Fibroblast of skin of scalp (primary cell): ENCODE measurements around the gene COL8A1.
"Not testable (repeated sequence)": the region's sequence is repeated elsewhere in the genome, so short reads cannot be mapped to it uniquely, and the experiment has no call there.

Source experiments
- DNase-seq: peaks from one replicate; pipeline ENCODE4 v3.0.0-alpha.2; 2013

COL8A1 gene

DNA sequence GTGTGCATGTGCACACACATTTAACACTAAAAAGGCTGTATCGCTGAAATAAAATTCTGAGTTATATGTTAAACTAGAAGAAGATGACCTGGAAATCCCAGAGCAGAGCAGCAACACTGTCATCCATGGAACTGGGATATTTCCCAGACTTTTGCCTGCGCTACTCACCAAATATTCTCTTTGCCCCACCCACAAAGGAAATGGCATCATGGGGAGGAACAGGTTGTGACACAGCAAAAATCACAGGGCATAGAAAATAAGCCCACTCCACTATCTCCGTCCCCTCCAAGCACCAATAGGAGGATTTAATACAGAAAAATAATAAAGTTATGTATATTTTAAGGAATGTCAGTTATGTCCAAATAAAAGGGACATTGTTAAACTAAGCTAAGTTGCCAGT is 71.7 kb downstream of the COL8A1 start:
- no peak for DNase-seq

GRCh38 chr3:99711351-99711750 is 73.0 kb downstream of the COL8A1 start:
- no peak for DNase-seq

DNA sequence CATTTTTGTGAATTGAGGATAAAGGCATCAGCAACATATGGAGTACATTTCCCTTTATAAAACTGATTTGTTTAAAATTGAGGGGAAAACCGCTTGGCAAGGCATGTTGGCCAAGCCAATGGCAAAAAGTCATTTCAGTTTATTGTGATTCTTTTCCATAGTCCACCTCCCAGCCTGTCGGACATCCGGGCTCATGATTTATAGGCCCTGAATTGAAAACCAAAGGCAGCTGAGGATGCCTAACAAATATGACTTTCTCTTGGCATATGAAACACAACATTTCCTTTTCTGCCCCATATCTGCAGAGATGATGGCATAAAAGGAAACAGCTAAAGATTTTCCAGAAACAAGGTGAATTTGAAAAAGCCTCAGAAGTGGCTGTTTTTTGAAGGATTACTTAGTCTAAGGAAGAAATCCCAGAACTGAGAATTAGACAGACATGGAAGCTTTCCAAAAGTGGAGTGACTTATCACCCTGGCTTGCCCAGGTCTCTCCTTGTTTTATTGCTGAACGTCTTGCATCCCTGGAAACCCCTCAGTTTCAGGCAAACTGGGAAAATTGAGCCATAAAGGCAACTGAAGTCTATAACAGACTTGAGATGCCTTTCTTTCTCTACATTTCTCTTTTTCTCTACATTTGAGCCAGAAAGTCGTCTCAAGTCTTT is 74.0 kb downstream of the COL8A1 start:
- DNase-seq = no peak

DNA sequence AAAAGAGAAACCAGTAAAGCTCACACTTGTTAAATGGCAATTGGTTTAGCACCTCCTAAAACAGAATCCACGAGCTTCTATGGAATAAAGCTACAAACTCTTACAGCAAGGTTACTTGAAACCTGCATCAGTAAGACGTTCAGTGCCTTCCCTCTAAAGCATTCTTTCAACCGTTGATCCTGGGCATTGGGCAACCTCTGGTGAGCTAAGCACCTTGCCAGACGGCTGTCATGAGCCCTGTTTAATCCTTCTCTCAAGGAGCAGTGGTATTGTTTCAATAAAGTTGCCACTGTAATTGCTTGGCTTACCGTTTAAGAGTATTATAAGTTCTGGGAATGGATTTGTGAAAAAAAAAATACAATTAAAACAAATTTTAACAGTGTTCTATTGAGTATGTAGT is 75.0 kb downstream of the COL8A1 start:
- no peak for DNase-seq

DNA sequence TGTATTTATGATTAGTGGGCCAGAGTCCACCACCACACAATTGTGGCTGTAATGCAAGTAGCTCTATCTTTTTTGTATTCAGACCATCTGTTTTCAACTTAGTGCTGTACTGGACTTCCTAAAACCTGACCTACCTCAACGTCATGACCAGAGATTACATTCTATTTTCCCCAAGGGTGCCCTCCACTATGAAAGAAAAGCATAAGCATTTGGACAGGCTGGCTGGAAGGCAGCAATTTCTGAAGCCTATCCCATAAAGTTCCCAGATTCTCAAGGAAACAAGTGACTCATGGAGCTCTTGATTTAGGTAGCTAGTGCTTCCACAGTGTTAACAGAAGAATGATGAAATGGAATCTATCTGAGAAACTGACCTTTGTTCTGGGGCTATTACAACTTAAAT is 75.8 kb downstream of the COL8A1 start:
- peak; percentile 80 for DNase-seq

DNA sequence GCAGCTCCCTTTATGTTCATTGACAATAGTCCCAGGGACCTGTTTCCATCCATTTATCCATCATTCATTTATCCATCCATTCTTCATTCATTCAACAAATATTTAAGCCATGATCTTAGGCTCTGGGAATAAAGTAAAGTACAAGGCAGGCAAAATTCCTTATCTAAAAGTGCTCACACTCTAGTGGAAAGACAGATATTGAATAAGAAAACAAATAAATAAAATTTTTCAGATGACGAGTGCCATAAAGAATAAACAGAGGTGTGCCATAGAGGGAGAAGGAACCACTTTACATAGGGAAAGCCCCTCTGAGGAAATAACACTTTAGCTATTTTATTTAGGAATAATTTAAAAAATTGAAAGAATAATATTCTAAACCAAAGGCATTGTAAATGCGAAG is 76.2 kb downstream of the COL8A1 start:
- no peak for DNase-seq

GRCh38 chr3:99716463-99716995 is 78.1 kb downstream of the COL8A1 start:
- no peak for DNase-seq

- peak; percentile 61 for DNase-seq
Observed at GRCh38 chr3:99720985-99721632, 82.7 kb downstream of the COL8A1 start.

- DNase-seq = no peak
Observed at GRCh38 chr3:99721633-99722007, 83.2 kb downstream of the COL8A1 start.

DNA sequence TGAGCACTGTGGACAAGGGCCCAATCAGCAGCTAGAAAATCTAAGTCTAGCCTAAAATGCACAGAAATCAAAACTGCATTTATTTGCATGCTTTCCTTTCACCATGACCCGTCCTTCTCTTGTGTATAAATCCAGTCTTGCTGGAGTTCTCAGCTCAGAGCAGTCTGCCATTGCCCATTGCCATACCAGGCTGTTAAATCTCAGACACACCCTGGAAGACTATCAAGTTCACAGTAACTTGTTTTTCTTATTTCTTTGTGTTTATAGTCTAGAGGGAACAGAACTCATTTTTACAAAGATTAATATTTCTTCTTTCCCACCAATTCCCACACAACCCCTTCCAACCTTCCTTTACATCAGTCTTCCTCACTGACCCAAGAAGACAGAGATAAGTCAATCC is 85.9 kb downstream of the COL8A1 start:
- no peak for DNase-seq

- DNase-seq = no peak
Observed at GRCh38 chr3:99730870-99731269, 92.5 kb downstream of the COL8A1 start.

- no peak for DNase-seq
Observed at GRCh38 chr3:99731499-99731898, 93.1 kb downstream of the COL8A1 start.

GRCh38 chr3:99740371-99740770 is 102.0 kb downstream of the COL8A1 start:
- not testable (repeated sequence) for DNase-seq

GRCh38 chr3:99741588-99741987 is 103.2 kb downstream of the COL8A1 start:
- no peak for DNase-seq

DNA sequence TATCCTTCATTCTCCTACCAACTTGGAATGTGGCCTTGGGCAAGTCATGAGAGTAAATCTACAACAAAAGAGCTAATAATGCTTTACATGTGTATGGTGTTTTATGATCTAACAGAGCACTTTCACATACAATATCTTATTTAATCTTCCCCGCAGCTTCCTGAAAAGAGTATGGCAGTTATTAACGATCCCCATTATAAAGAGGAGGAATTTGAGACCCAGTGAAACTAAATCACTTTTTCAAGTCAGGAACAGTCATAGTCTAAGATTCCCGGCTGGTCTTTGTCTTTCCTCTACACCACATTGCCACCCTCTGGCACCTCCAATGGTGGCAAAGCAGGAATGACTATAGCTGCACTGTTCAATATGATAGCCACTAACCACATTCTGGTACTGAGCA is 109.5 kb downstream of the COL8A1 start:
- DNase-seq = peak; percentile 59

DNA sequence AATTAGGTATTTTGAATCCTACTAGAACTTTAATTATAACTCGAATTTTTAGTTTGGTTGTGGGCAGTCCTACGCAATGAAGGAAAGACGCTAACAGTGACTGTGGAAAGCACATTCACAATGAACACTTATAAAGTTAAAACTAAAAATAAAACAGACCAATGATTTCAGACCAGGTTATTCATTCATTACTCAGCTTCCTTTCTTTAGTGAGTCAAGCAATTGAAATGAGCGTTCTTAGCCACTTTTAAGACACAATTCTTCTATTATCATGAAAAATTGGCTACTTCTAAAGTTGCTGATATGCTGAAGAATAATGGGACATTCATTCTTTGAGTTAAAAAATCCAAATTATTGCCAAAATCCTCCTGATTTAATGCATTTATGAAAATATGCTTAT is 113.3 kb downstream of the COL8A1 start:
- peak; percentile 71 for DNase-seq

DNA sequence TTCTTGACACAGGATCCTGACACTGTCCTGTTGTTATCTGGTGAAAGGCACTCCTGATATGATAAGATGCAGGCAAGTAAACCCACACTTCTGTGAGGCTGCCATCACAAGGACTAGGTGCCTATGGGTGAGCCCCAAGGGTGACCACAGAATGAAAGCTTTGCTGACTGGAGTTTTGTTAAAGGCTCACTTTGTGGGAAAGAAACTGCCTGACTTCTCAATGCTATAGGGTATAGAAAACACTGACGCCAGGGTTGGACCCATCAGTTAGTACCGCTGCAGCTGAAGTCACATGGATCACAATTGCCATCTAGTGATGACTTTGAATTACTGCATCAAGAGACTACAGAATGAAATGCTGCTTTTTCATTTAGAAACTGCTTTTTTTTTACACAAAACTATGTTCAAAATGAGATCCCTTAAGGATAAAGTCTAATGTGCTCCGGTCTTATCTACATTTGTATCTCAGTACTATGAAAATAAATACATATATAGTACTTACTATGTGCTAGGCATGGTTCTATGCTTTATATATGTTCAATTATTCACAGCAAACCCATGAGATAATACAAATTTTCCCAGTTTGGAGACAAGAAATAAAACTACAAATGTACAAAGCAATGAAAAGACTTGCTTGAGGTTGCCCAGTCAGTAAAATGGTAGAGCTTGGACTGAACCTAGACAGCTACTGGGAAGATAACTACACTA is 115.0 kb downstream of the COL8A1 start:
- DNase-seq = peak; percentile 84

DNA sequence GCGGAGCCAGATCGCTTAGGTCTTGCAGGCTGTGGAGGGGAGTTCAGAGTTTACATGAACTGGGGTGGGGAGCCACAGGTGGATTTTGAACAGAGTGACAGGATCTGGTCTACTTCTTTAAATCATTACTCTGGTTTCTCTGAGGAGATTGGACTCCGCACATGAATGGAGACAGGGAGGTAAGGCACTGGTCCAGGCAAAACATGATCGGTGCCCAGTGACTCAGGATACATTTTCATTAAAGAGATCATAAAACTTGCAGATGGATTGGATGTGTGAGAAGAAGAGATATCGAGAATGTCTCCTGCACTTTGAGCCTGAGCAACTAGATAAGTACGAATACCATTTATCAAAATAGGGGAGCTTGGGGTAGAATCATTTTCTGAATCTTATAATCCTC is 117.4 kb downstream of the COL8A1 start:
- DNase-seq = no peak

DNA sequence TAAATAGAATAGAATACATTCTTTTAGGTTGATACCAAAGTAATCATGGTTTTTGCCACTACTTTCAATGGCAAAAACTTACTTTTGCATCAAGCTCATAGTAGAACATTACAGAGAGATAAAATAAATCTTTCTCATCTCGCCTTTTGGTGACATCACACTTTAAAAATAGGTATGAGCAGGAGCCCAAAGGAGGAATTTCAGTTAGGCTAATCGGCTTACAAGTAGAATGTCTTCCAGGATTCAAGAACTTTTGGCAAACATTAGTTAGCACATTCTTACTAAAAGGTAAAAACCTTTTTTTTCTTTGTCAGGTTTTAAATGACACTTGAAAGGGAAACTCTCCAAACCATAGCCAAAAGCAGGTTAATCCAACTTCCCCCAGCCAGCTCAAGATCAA is 119.6 kb downstream of the COL8A1 start:
- no peak for DNase-seq

GRCh38 chr3:99758502-99759177 is 120.2 kb downstream of the COL8A1 start:
- DNase-seq = no peak

DNA sequence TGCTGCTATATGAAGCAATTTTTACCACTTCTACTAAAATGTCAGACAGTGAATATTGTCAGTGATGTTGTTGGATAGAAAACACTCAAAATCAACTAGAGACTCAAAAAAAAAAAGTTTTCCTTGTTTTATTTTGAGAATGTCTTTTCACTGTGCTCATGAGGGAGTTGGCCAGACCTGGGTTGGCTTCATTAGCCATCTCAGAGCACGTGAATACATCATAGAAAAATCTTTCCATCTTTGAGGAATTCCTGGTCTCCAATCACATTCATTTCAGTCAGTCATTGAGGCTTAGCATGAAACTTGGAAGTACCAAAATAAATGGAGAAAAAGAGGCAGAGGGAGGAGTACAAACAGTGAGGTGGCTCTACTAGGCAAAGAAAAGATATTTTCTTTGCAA is 121.6 kb downstream of the COL8A1 start:
- DNase-seq = no peak

GRCh38 chr3:99760629-99761028 is 122.2 kb downstream of the COL8A1 start:
- peak; percentile 61 for DNase-seq
